Panc1 (cell line): Measurements from ENCODE around the gene EFTUD2.

Source experiments
- CTCF ChIP-seq: fragments of 450-650 bp; IDR thresholded peaks from 2 replicates; pipeline ENCODE4 v1.5.1; 2017; ENCODE audit warnings: mild to moderate bottlenecking
- POLR2AphosphoS5 ChIP-seq: IDR thresholded peaks from 2 replicates; pipeline ENCODE4 v1.6.1; 2012; ENCODE audit warnings: mild to moderate bottlenecking, low read depth, low read length, moderate library complexity

- TF ChIP-seq CTCF (no peak), POLR2AphosphoS5 (no peak)
Measured at GRCh38 chr17:44910231-44911106, 11.2 kb upstream of the EFTUD2 start.
